ENCODE data around the gene MOCS1.

DNA sequence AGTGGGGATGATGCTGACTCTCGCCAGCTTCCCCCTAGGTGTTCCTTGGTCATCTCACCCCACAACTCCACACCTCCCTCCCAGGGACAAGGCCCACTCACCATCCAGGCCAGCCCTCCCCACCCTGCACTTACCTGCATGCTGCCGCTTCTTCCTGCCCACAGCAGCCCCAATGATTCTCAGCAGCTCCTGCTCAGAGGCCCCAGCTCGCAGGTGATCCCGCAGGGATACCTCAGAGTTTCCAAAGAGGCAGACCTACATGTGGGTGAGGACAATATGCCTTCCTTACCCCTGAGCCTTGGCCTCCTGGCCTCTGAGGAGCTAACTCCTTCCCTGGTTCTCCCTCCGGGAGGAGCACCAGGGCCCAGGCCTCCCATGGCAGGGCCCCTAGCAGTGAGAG, 24.6 kb downstream of the MOCS1 start:
- TF ChIP-seq, protein P1, sequence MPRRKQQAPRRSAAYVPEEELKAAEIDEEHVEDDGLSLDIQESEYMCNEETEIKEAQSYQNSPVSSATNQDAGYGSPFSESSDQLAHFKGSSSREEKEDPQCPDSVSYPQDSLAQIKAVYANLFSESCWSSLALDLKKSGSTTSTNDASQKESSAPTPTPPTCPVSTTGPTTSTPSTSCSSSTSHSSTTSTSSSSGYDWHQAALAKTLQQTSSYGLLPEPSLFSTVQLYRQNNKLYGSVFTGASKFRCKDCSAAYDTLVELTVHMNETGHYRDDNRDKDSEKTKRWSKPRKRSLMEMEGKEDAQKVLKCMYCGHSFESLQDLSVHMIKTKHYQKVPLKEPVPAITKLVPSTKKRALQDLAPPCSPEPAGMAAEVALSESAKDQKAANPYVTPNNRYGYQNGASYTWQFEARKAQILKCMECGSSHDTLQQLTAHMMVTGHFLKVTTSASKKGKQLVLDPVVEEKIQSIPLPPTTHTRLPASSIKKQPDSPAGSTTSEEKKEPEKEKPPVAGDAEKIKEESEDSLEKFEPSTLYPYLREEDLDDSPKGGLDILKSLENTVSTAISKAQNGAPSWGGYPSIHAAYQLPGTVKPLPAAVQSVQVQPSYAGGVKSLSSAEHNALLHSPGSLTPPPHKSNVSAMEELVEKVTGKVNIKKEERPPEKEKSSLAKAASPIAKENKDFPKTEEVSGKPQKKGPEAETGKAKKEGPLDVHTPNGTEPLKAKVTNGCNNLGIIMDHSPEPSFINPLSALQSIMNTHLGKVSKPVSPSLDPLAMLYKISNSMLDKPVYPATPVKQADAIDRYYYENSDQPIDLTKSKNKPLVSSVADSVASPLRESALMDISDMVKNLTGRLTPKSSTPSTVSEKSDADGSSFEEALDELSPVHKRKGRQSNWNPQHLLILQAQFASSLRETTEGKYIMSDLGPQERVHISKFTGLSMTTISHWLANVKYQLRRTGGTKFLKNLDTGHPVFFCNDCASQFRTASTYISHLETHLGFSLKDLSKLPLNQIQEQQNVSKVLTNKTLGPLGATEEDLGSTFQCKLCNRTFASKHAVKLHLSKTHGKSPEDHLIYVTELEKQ (tag by site-specific recombination; IDR thresholded peaks at IDR 0.05; ENCODE audit: borderline replicate concordance) = no peak
- TF ChIP-seq CTCF (tag by site-specific recombination; IDR thresholded peaks at IDR 0.05) (no peak), ZIC2 (tag by site-specific recombination; IDR thresholded peaks at IDR 0.05) (no peak), ZNF513 (tag by site-specific recombination; IDR thresholded peaks at IDR 0.05) (no peak), ZNF76 (tag by site-specific recombination; IDR thresholded peaks at IDR 0.05; ENCODE audit: borderline replicate concordance, low read depth) (no peak)
- TF ChIP-seq, protein P2, sequence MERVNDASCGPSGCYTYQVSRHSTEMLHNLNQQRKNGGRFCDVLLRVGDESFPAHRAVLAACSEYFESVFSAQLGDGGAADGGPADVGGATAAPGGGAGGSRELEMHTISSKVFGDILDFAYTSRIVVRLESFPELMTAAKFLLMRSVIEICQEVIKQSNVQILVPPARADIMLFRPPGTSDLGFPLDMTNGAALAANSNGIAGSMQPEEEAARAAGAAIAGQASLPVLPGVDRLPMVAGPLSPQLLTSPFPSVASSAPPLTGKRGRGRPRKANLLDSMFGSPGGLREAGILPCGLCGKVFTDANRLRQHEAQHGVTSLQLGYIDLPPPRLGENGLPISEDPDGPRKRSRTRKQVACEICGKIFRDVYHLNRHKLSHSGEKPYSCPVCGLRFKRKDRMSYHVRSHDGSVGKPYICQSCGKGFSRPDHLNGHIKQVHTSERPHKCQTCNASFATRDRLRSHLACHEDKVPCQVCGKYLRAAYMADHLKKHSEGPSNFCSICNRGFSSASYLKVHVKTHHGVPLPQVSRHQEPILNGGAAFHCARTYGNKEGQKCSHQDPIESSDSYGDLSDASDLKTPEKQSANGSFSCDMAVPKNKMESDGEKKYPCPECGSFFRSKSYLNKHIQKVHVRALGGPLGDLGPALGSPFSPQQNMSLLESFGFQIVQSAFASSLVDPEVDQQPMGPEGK (tag by site-specific recombination; IDR thresholded peaks at IDR 0.05) = no peak
- TF ChIP-seq, protein P3, sequence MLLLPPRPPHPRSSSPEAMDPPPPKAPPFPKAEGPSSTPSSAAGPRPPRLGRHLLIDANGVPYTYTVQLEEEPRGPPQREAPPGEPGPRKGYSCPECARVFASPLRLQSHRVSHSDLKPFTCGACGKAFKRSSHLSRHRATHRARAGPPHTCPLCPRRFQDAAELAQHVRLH (tag by site-specific recombination; IDR thresholded peaks at IDR 0.05) = no peak
